Gastroesophageal sphincter (tissue), 4 donors: ENCODE data around the gene FANCD2. TPM values are rescaled to one million over a fixed set of nuclear protein-coding genes. Genes with fewer than 3 reads are reported as not detected.

Source experiments
- ATAC-seq: fragments of 150-250 bp; one replicate; pipeline ENCODE4 v1.9.1; 2016; ENCODE audit warnings: mild to moderate bottlenecking, moderate library complexity
- H3K27ac ChIP-seq, 4 donors: fragments of 200-600 bp; sonication (generic) in 3 of 4; 1 replicate in 3 of 4; 2 replicates in 1 of 4; pipeline ENCODE4 v1.5.1; 2016 to 2019
- H3K27me3 ChIP-seq: fragments of 200-600 bp; sonication (generic); one replicate; pipeline ENCODE4 v1.5.1; 2019
- H3K36me3 ChIP-seq, 2 donors: fragments of 200-600 bp; sonication (generic); one replicate each; pipeline ENCODE4 v1.5.1; 2019; ENCODE audit warnings: control low read depth in 1 of 2
- H3K4me1 ChIP-seq, 3 donors: fragments of 200-600 bp; sonication (generic); 1 replicate in 2 of 3; 2 replicates in 1 of 3; pipeline ENCODE4 v1.5.1; 2016 to 2019; ENCODE audit warnings: control low read depth in 2 of 3
- H3K4me3 ChIP-seq, 2 donors: fragments of 200-600 bp; sonication (generic); one replicate each; pipeline ENCODE4 v1.5.1; 2019; ENCODE audit warnings: mild to moderate bottlenecking in 1 of 2, moderate library complexity in 1 of 2
- H3K9me3 ChIP-seq, 3 donors: fragments of 200-600 bp; sonication (generic); one replicate each; pipeline ENCODE4 v1.5.1; 2017 to 2019; ENCODE audit warnings: control low read depth in 2 of 3
- CTCF ChIP-seq, 4 experiments: fragments of 200-600 bp in 2 of 4; fragments of 450-650 bp in 2 of 4; sonication (generic) in 1 of 4; IDR thresholded peaks; one replicate each; pipeline ENCODE4 v1.5.1; 2017 to 2019; ENCODE audit warnings: antibody characterized with exemption in 4 of 4, mild to moderate bottlenecking in 2 of 4, moderate library complexity in 2 of 4
- EP300 ChIP-seq: sonication (generic); formaldehyde crosslinking; IDR thresholded peaks from one replicate; pipeline ENCODE4 v1.6.1; 2017; ENCODE audit warnings: antibody characterized with exemption, mild to moderate bottlenecking
- POLR2A ChIP-seq, 2 donors: fragments of 450-650 bp; IDR thresholded peaks; one replicate each; pipeline ENCODE4 v1.6.1; 2017; ENCODE audit warnings: antibody characterized with exemption in 2 of 2, mild to moderate bottlenecking in 2 of 2, moderate library complexity in 1 of 2
- POLR2AphosphoS5 ChIP-seq: sonication (generic); formaldehyde crosslinking; IDR thresholded peaks from one replicate; pipeline ENCODE4 v1.6.1; 2017; ENCODE audit warnings: antibody characterized with exemption
- WGBS, 2 donors: methylation state at CpG; one replicate each; pipeline ENCODE4 v1.1.5; 2018; ENCODE audit warnings: low coverage in 1 of 2; 5-methylcytosine and 5-hydroxymethylcytosine counted together
- total RNA-seq, 4 donors: library from RNA; depleted of rRNA; stranded (reverse); fragments of >200 nt; gene quantifications; one replicate each; pipeline ENCODE4 v1.1.0, GENCODE V29; 2016

The FANCD2 gene
- total RNA-seq, 4 donors from 2014 or later, result 0.96 to 7.3 (median 4.1) TPM

GRCh38 chr3:10008588-10009344 lies 17.5 kb upstream of the FANCD2 start:
- Histone ChIP-seq H3K4me1 (peaks cover 2 to 38% (median 21%) of the 10 kb centered on the region in 3 donors), H3K36me3 (no peaks in the 10 kb centered on the region), H3K27ac (peak overlapping the region in 3 of 4 donors; percentile 67 to 77 (median 74))

GRCh38 chr3:10010421-10010877 lies 15.8 kb upstream of the FANCD2 start:
- Histone ChIP-seq H3K27ac (peak overlapping the region; percentile 25 to 83 (median 80)), H3K9me3 (no peaks in the 10 kb centered on the region), H3K27me3 (no peaks in the 10 kb centered on the region), H3K4me3 (peak overlapping the region; percentile 43 to 72), H3K4me1 (peaks cover 4 to 53% (median 26%) of the 10 kb centered on the region in 3 donors), H3K36me3 (no peaks in the 10 kb centered on the region)
- ATAC-seq, result no peak
- TF ChIP-seq POLR2AphosphoS5 (no peak), POLR2A (IDR thresholded peaks at IDR 0.05) (no peak), EP300 (no peak), CTCF (IDR thresholded peaks at IDR 0.05) (no peak)
- WGBS, 2 donors, result 0 to 14% methylated on average over 1 to 2 of the region's 9 CpGs

More at GRCh38 chr3:10008588-10009344, 17.5 kb upstream of the FANCD2 start:
- peak overlapping the region; percentile 43 to 53 for H3K4me3 ChIP-seq
- no peak for TF ChIP-seq POLR2A (IDR thresholded peaks at IDR 0.05)
- TF ChIP-seq CTCF (IDR thresholded peaks at IDR 0.05), result peak in 1 of 4 experiments; percentile 9
- WGBS, 2 donors, result 0 to 21% methylated on average over 1 to 2 of the region's 23 CpGs
- H3K9me3 ChIP-seq, result no peaks in the 10 kb centered on the region
- H3K27me3 ChIP-seq, result no peaks in the 10 kb centered on the region
- ATAC-seq, result peak; percentile 88

- Histone ChIP-seq H3K4me1 (peaks cover 4 to 58% (median 31%) of the 10 kb centered on the region in 3 donors), H3K4me3 (peak overlapping the region; percentile 43 to 72), H3K36me3 (no peaks in the 10 kb centered on the region), H3K27me3 (no peaks in the 10 kb centered on the region), H3K27ac (peak overlapping the region; percentile 25 to 83 (median 80)), H3K9me3 (no peaks in the 10 kb centered on the region)
- peak; percentile 87 for ATAC-seq
- TF ChIP-seq POLR2A (IDR thresholded peaks at IDR 0.05) (peak; percentile 47 to 62), POLR2AphosphoS5 (peak; percentile 37), EP300 (no peak)
- no CpG with 5 or more reads among the region's 51 CpGs for WGBS, 2 donors
Measured at GRCh38 chr3:10010878-10011465, 15.3 kb upstream of the FANCD2 start.

- no peak for ATAC-seq
- 25 to 56% methylated on average over 2 to 3 of the region's 8 CpGs for WGBS, 2 donors
- TF ChIP-seq POLR2A (IDR thresholded peaks at IDR 0.05), result no peak
- no peak for TF ChIP-seq POLR2AphosphoS5
- TF ChIP-seq EP300, result no peak
- TF ChIP-seq CTCF (IDR thresholded peaks at IDR 0.05), result no peak
- Histone ChIP-seq H3K4me1 (peaks cover 4 to 65% (median 38%) of the 10 kb centered on the region in 3 donors), H3K27ac (peak overlapping the region in 3 of 4 donors; percentile 78 to 83 (median 81)), H3K36me3 (no peaks in the 10 kb centered on the region), H3K27me3 (no peaks in the 10 kb centered on the region), H3K9me3 (no peaks in the 10 kb centered on the region), H3K4me3 (peak overlapping the region in 1 of 2 donors; percentile 72)
Measured at GRCh38 chr3:10011631-10012030, 14.6 kb upstream of the FANCD2 start.

DNA sequence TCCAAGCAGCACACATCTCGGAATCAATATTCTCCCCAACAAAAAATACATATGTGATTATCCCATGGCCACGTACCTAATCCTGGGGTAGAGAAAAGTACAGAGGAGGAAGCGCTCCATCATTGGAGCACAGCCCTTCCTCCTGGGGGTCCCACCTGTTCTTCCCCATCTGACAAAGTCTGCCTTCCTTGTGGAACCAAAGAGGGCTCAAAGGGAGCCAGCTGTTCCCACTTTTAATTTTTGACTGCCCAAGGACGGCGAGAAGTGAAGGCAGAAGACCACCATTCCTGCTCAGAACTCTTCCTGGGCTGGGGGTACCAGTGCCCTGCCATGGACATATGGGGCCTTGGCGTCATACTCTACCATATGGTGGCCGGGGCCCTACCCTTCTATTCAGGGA lies 14.1 kb upstream of the FANCD2 start:
- H3K36me3 ChIP-seq, result no peaks in the 10 kb centered on the region
- peak overlapping the region in 3 of 4 donors; percentile 18 to 83 (median 81) for H3K27ac ChIP-seq
- WGBS, 2 donors, result 92% methylated on average over 4 of the region's 7 CpGs; no CpG with 5 or more reads in 1 of the 2 donors
- no peaks in the 10 kb centered on the region for H3K27me3 ChIP-seq
- H3K9me3 ChIP-seq, result no peaks in the 10 kb centered on the region
- H3K4me3 ChIP-seq, result no peak overlapping the region
- TF ChIP-seq EP300, result no peak
- TF ChIP-seq CTCF (IDR thresholded peaks at IDR 0.05), result no peak
- TF ChIP-seq POLR2A (IDR thresholded peaks at IDR 0.05), result no peak
- no peak for TF ChIP-seq POLR2AphosphoS5
- peaks cover 4 to 67% (median 38%) of the 10 kb centered on the region in 3 donors for H3K4me1 ChIP-seq
- ATAC-seq, result no peak
